ENCODE data around the gene SNX30.

DNA sequence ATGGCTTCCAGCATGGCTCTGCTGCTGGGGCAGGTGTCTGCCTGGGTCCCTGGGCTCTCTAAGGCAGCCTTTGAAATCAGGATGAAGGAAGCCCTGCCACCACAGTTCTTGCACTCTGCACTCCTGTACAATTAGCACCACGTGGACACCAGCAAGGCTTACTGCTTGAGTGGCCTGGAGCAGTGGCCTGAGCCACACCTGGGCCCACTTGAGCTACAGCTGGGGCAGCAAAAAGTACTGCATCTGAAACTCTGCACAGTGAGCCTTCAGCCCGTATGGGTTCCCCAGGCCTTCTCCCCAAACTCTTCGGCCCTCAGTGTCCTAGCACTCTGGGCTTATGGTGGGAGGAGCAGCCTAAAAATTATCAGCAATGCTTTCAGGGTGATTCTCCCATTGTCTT lies 24.6 kb upstream of the SNX30 start:
- TF ChIP-seq EZH2 (IDR thresholded peaks at IDR 0.05; ENCODE audit: borderline replicate concordance, insufficient read depth, low read depth, low read length, poor library complexity, severe bottlenecking), result no peak
- TF ChIP-seq, protein P1, sequence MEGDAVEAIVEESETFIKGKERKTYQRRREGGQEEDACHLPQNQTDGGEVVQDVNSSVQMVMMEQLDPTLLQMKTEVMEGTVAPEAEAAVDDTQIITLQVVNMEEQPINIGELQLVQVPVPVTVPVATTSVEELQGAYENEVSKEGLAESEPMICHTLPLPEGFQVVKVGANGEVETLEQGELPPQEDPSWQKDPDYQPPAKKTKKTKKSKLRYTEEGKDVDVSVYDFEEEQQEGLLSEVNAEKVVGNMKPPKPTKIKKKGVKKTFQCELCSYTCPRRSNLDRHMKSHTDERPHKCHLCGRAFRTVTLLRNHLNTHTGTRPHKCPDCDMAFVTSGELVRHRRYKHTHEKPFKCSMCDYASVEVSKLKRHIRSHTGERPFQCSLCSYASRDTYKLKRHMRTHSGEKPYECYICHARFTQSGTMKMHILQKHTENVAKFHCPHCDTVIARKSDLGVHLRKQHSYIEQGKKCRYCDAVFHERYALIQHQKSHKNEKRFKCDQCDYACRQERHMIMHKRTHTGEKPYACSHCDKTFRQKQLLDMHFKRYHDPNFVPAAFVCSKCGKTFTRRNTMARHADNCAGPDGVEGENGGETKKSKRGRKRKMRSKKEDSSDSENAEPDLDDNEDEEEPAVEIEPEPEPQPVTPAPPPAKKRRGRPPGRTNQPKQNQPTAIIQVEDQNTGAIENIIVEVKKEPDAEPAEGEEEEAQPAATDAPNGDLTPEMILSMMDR (IDR thresholded peaks at IDR 0.05), result no peak

All from B cell (primary cell).